Stimulated activated CD4-positive, alpha-beta T cell treated with anti-CD3 and anti-CD28 coated beads, Interleukin-15, amount 100 ng/mL, for 24 hours (primary cell): Measurements from ENCODE around the gene IPCEF1.
"Not testable (repeated sequence)": the region's sequence is repeated elsewhere in the genome, so short reads cannot be mapped to it uniquely, and the experiment has no call there.

ENCODE experiments used
- DNase-seq: peaks from one replicate; pipeline ENCODE4 v3.0.0-alpha.2; 2020

IPCEF1 gene

GRCh38 chr6:154370545-154370944, 13.9 kb upstream of the IPCEF1 start:
- DNase-seq: peak; percentile 13

GRCh38 chr6:154367839-154368695, 11.5 kb upstream of the IPCEF1 start:
- DNase-seq: peak; percentile 21

GRCh38 chr6:154367336-154367735, 10.7 kb upstream of the IPCEF1 start:
- no peak for DNase-seq

- no peak for DNase-seq
Observed at GRCh38 chr6:154363821-154364220, 7.2 kb upstream of the IPCEF1 start.

- no peak for DNase-seq
Observed at GRCh38 chr6:154361476-154361875, 4.9 kb upstream of the IPCEF1 start.

GRCh38 chr6:154360476-154360875, 3.9 kb upstream of the IPCEF1 start:
- DNase-seq: no peak

- DNase-seq: no peak
Observed at GRCh38 chr6:154359679-154360078, 3.1 kb upstream of the IPCEF1 start.

- DNase-seq: no peak
Observed at GRCh38 chr6:154359161-154359574, 2.6 kb upstream of the IPCEF1 start.

- DNase-seq: no peak
Observed at GRCh38 chr6:154358019-154358545, 1.5 kb upstream of the IPCEF1 start.

- no peak for DNase-seq
Observed at GRCh38 chr6:154356113-154356512, 490 bp downstream of the IPCEF1 start.

- DNase-seq: no peak
Observed at GRCh38 chr6:154354265-154354777, 2.3 kb downstream of the IPCEF1 start.

- DNase-seq: no peak
Observed at GRCh38 chr6:154353626-154354025, 3.0 kb downstream of the IPCEF1 start.

GRCh38 chr6:154352898-154353585, 3.6 kb downstream of the IPCEF1 start:
- DNase-seq: peak; percentile 70

- DNase-seq: no peak
Observed at GRCh38 chr6:154350293-154350692, 6.3 kb downstream of the IPCEF1 start.

- DNase-seq: no peak
Observed at GRCh38 chr6:154347981-154348380, 8.6 kb downstream of the IPCEF1 start.

- no peak for DNase-seq
Observed at GRCh38 chr6:154345811-154346210, 10.8 kb downstream of the IPCEF1 start.

- DNase-seq: no peak
Observed at GRCh38 chr6:154343473-154344308, 12.9 kb downstream of the IPCEF1 start.

GRCh38 chr6:154341871-154342270, 14.7 kb downstream of the IPCEF1 start:
- no peak for DNase-seq

- DNase-seq: no peak
Observed at GRCh38 chr6:154341336-154341735, 15.3 kb downstream of the IPCEF1 start.

- no peak for DNase-seq
Observed at GRCh38 chr6:154337406-154338005, 19.1 kb downstream of the IPCEF1 start.

- not testable (repeated sequence) for DNase-seq
Observed at GRCh38 chr6:154334147-154334546, 22.5 kb downstream of the IPCEF1 start.

- DNase-seq: no peak
Observed at GRCh38 chr6:154331750-154332149, 24.9 kb downstream of the IPCEF1 start.
